Sigmoid colon (tissue), 7 donors: ENCODE measurements around the gene SEMA4B. TPM values are rescaled to one million over a fixed set of nuclear protein-coding genes. Genes with fewer than 3 reads are reported as not detected.
A peak's percentile ranks its signal among the peaks of the same experiment; 100 is the strongest.

Experiments used
- DNase-seq: peaks from one replicate; pipeline ENCODE4 v3.0.0-alpha.2; 2019
- H3K27ac ChIP-seq, 4 donors: fragments of 200-600 bp; sonication (generic); one replicate each; pipeline ENCODE4 v1.5.1; 2016 to 2019; ENCODE audit warnings: mild to moderate bottlenecking in 1 of 4
- H3K27me3 ChIP-seq, 3 donors: fragments of 200-600 bp; sonication (generic); one replicate each; pipeline ENCODE4 v1.5.1; 2019; ENCODE audit warnings: mild to moderate bottlenecking in 1 of 3
- H3K36me3 ChIP-seq, 4 donors: fragments of 200-600 bp; sonication (generic); one replicate each; pipeline ENCODE4 v1.5.1; 2016 to 2019
- H3K4me1 ChIP-seq, 4 donors: fragments of 200-600 bp; sonication (generic); one replicate each; pipeline ENCODE4 v1.5.1; 2017 to 2019
- H3K4me3 ChIP-seq, 4 donors: fragments of 200-600 bp; sonication (generic); one replicate each; pipeline ENCODE4 v1.5.1; 2017 to 2019; ENCODE audit warnings: mild to moderate bottlenecking in 2 of 4, moderate library complexity in 1 of 4
- H3K9me3 ChIP-seq, 4 donors: fragments of 200-600 bp in 3 of 4; sonication (generic) in 3 of 4; one replicate each; pipeline versions ENCODE4 v1.5.1 to v1.6.1; 2013 to 2019
- CTCF ChIP-seq, 4 experiments: fragments of 450-650 bp in 3 of 4; fragments of 200-600 bp in 1 of 4; IDR thresholded peaks; one replicate each; pipeline ENCODE4 v1.5.1; 2016 to 2019; ENCODE audit warnings: antibody characterized with exemption in 4 of 4, mild to moderate bottlenecking in 3 of 4, moderate library complexity in 2 of 4
- EP300 ChIP-seq, 4 donors: sonication (generic); formaldehyde crosslinking; IDR thresholded peaks; one replicate each; pipeline ENCODE4 v1.6.1; 2017; ENCODE audit warnings: antibody characterized with exemption in 4 of 4
- POLR2A ChIP-seq, 2 donors: fragments of 450-650 bp; IDR thresholded peaks; one replicate each; pipeline ENCODE4 v1.6.1; 2016; ENCODE audit warnings: antibody characterized with exemption in 2 of 2, mild to moderate bottlenecking in 2 of 2, moderate library complexity in 2 of 2
- POLR2AphosphoS5 ChIP-seq, 4 donors: sonication (generic); formaldehyde crosslinking; IDR thresholded peaks; one replicate each; pipeline ENCODE4 v1.6.1; 2017; ENCODE audit warnings: antibody characterized with exemption in 4 of 4
- WGBS, 2 donors: extraction: QIAGEN DNeasy Blood & Tissue Kit; methylation state at CpG; one replicate each; pipeline ENCODE4 v1.1.7; 2013; 5-methylcytosine and 5-hydroxymethylcytosine counted together
- intact Hi-C: fragments of 100-400 bp; cut with DNase I; formaldehyde crosslinking; loops from one replicate; pipeline ENCODE4 v1.15.1; 2023
- polyA plus RNA-seq, 3 donors: library from polyadenylated mRNA; stranded (reverse); fragments of 200-250 nt; gene quantifications; one replicate each; pipeline ENCODE4 v1.2.3, GENCODE V29; 2013
- total RNA-seq, 4 donors: library from RNA; depleted of rRNA; stranded (reverse); fragments of >200 nt; gene quantifications; one replicate each; pipeline ENCODE4 v1.1.0, GENCODE V29; 2016
- donor health status: healthy with polysubstance abuse.
- donor health status: Bipolar disorder and iron deficiency.
- donor health status: healthy.

SEMA4B gene
- total and polyA plus RNA-seq, 7 donors, result 10.6 to 94.5 (median 50.7) TPM

DNA sequence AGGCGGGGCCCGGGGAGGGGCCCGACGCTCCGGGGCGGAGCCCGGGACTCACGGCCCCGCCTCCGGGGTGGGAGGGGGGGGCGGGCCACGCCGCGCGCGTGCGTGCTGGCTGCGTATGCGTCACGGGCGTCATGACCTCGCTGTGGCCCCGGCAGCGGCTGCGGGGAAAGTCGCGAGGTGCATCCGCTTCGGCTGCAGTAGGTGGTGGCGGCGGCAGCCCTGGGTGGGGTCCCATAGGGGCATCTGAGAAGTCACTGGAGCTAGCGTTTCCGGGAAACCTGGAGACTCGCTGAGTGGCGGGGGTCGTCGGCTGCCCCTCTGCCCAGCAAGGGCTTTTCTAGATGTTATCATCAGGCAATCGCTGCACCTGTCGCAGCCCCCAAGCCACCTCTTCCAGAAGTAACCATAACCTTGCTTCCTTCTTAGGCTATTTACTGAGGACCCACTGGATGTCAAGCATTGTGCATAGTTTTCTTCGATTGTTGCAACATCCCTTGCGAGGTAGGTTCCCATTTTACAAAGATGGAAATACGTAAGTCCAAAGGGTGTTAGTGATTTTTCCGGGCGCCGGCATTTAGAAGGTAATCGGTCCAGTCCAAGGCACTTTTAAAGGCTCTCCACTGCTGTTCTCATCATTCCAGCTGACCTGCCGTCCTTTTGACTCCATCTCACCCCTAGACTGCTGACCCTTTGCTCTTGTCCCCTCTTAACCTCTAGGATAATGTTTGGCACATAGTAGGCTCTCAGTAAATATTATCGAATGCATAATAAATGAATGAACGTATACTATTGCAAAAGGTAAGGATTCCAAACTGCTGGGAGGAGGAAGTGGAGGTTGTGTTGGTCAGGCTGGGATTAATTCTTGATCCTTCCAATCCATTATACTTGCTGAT lies 33.2 kb downstream of the SEMA4B start, which contains the start of gene GDPGP1:
Gene GDPGP1, plus strand, starts transcription at position 114 of the 893 bp plus-strand sequence. CDS start 6,700 bp downstream, outside the sequence.
- H3K4me1 ChIP-seq, result peaks cover 0 to 51% (median 44%) of the 10 kb centered on the region in 4 donors
- H3K4me3 ChIP-seq, result peak within 1 kb of the TSS; percentile 71 to 91 (median 83)
- intact Hi-C loops, result loop anchor here (1.0 to 10.0 kb wide), 3 partner anchors 32 to 340 kb away; partner anchors contain the start of gene AP3S2
- peaks cover 0 to 56% (median 13%) of the 10 kb centered on the region in 4 donors for H3K36me3 ChIP-seq
- no peak for TF ChIP-seq EP300 (IDR thresholded peaks at IDR 0.05)
- peak; percentile 68 to 79 for TF ChIP-seq POLR2A (IDR thresholded peaks at IDR 0.05)
- peak; percentile 84 to 97 (median 96) for TF ChIP-seq POLR2AphosphoS5 (IDR thresholded peaks at IDR 0.05)
- no peak for TF ChIP-seq CTCF (IDR thresholded peaks at IDR 0.05)
- H3K9me3 ChIP-seq, result no peaks in the 10 kb centered on the region
- 1 to 5% methylated on average over 49 of the region's 49 CpGs for WGBS, 2 donors
- peak within 1 kb of the TSS; percentile 87 to 96 (median 92) for H3K27ac ChIP-seq
- no peak for DNase-seq
- H3K27me3 ChIP-seq, result no peaks in the 10 kb centered on the region

- WGBS, 2 donors, result 83 to 84% methylated on average over 3 of the region's 3 CpGs
- peaks cover 0 to 50% (median 8%) of the 10 kb centered on the region in 4 donors for H3K36me3 ChIP-seq
- TF ChIP-seq POLR2AphosphoS5 (IDR thresholded peaks at IDR 0.05), result no peak
- no peak for TF ChIP-seq CTCF (IDR thresholded peaks at IDR 0.05)
- TF ChIP-seq POLR2A (IDR thresholded peaks at IDR 0.05), result no peak
- no peak for TF ChIP-seq EP300 (IDR thresholded peaks at IDR 0.05)
- peaks cover 0 to 10% (median 8%) of the 10 kb centered on the region in 4 donors for H3K4me1 ChIP-seq
- intact Hi-C loops, result loop anchor here (10.0 kb wide), 1 partner anchor 345 kb away; the partner anchor contains the start of gene AP3S2
- DNase-seq, result no peak
- no peaks in the 10 kb centered on the region for H3K27me3 ChIP-seq
- H3K27ac ChIP-seq, result no peak overlapping the region
- no peak overlapping the region for H3K4me3 ChIP-seq
- no peaks in the 10 kb centered on the region for H3K9me3 ChIP-seq
Measured at GRCh38 chr15:90239371-90239770, 38.2 kb downstream of the SEMA4B start.

DNA sequence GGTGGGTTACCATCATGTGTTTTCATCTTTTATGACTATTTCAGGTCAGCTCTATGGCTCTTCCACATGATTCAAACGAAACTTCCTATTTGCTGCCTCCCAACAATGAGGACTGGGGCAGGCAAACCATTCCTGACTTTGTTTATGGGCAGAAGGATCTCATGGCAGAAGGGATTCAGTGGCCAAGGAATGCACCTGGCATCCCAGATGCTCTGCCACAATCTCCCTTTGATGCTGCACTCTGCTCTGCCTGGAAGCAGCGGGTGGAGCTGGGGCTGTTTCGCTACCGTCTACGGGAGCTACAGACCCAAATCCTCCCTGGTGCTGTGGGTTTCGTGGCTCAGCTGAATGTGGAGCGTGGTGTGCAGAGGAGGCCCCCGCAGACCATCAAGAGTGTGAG lies 39.7 kb downstream of the SEMA4B start:
- no peak overlapping the region for H3K4me3 ChIP-seq
- 91% methylated on average over 8 of the region's 8 CpGs for WGBS, 2 donors
- peaks cover 0 to 48% (median 8%) of the 10 kb centered on the region in 4 donors for H3K36me3 ChIP-seq
- no peaks in the 10 kb centered on the region for H3K27me3 ChIP-seq
- H3K9me3 ChIP-seq, result no peaks in the 10 kb centered on the region
- no peaks in the 10 kb centered on the region for H3K4me1 ChIP-seq
- no peak overlapping the region for H3K27ac ChIP-seq
- no peak for TF ChIP-seq CTCF (IDR thresholded peaks at IDR 0.05)
- TF ChIP-seq EP300 (IDR thresholded peaks at IDR 0.05), result no peak
- no peak for TF ChIP-seq POLR2A (IDR thresholded peaks at IDR 0.05)
- no peak for TF ChIP-seq POLR2AphosphoS5 (IDR thresholded peaks at IDR 0.05)
- no peak for DNase-seq
- intact Hi-C loops, result no loop called here

DNA sequence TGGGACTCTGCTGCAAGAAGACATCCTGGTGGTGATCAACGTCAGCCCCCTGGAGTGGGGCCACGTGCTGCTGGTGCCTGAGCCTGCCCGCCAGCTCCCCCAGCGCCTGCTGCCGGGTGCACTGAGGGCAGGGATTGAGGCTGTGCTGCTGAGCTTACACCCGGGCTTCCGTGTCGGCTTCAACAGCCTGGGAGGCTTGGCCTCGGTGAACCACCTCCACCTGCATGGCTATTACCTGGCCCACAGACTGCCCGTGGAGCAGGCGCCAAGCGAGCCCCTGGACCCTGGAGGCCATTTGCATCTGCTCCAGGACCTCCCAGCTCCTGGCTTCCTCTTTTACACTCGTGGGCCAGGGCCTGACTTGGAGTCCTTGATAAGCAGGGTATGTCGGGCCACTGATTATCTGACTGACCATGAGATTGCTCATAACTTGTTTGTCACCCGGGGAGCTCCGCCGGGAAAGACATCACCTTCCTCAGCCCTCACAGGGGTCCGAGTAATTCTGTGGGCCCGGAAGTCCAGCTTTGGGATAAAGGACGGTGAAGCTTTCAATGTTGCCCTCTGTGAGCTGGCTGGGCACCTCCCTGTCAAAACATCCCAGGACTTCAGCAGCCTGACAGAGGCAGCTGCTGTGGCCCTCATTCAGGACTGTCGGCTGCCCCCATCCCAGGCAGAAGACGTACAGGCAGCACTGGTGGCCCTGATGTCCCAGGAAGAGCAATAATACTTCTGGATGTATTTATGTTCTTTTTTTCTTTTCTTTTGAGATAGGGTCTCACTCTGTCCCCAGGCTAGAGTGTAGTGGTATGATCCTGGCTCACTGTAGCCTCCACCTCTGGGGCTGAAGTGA lies 40.4 kb downstream of the SEMA4B start:
- H3K27ac ChIP-seq, result no peak overlapping the region
- no peak for TF ChIP-seq EP300 (IDR thresholded peaks at IDR 0.05)
- no peak for TF ChIP-seq POLR2AphosphoS5 (IDR thresholded peaks at IDR 0.05)
- no peak for TF ChIP-seq POLR2A (IDR thresholded peaks at IDR 0.05)
- no peak for TF ChIP-seq CTCF (IDR thresholded peaks at IDR 0.05)
- H3K4me3 ChIP-seq, result no peak overlapping the region
- intact Hi-C loops, result no loop called here
- no peak for DNase-seq
- no peaks in the 10 kb centered on the region for H3K4me1 ChIP-seq
- whole genome bisulfite sequencing, 2 donors, result 90 to 91% methylated on average over 22 of the region's 22 CpGs
- no peaks in the 10 kb centered on the region for H3K9me3 ChIP-seq
- H3K36me3 ChIP-seq, result peaks cover 0 to 41% (median 8%) of the 10 kb centered on the region in 4 donors
- no peaks in the 10 kb centered on the region for H3K27me3 ChIP-seq
